GM20000 (cell line): ENCODE data around the gene TIE1.

Experiments used
- DNase-seq: peaks from one replicate; pipeline ENCODE4 v3.0.0; 2012; ENCODE audit warnings: low spot score
- TF ChIP-seq, protein P1 (sequence below): IDR thresholded peaks from 2 replicates; pipeline ENCODE4 v1.5.1; 2012; ENCODE audit warnings: mild to moderate bottlenecking, control low read depth; ENCODE audit errors: extremely low read depth, missing control alignments

Gene TIE1

DNA sequence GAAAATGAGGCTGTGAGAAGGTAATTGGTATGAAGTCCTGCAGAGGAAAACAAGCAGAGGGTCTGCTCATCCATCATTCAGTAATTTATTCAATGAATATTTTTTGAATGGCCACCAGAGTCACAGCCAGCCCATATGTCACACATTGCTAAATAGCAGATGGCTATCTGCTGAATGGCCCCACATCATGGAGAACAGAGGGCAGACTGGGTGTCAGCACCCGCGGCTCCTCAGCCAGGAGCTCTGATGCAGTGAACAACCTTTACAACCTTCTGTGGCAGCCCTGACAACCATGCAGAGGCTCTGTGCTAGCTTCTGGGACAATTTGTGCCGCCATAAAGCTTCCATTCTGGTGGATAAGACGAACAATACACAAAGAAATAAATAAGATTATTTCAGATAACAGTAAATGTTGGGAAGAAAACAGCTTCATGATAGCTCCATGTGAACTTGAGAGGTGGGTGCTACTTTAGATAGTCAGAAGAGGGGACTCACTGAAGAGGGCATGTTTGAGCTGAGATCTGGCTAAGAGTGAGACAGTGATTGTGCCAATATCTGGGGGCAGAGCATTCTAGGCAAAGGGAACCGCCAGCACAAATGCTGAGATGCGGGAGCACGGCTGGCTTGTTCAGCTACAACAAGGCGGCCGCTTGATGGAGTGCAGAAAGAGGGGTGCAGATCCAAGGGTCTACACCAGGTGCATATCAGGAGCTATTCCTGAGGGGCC lies 12.6 kb upstream of the TIE1 start:
- no peak for DNase-seq
- TF ChIP-seq, protein P1, sequence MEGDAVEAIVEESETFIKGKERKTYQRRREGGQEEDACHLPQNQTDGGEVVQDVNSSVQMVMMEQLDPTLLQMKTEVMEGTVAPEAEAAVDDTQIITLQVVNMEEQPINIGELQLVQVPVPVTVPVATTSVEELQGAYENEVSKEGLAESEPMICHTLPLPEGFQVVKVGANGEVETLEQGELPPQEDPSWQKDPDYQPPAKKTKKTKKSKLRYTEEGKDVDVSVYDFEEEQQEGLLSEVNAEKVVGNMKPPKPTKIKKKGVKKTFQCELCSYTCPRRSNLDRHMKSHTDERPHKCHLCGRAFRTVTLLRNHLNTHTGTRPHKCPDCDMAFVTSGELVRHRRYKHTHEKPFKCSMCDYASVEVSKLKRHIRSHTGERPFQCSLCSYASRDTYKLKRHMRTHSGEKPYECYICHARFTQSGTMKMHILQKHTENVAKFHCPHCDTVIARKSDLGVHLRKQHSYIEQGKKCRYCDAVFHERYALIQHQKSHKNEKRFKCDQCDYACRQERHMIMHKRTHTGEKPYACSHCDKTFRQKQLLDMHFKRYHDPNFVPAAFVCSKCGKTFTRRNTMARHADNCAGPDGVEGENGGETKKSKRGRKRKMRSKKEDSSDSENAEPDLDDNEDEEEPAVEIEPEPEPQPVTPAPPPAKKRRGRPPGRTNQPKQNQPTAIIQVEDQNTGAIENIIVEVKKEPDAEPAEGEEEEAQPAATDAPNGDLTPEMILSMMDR = no peak

DNA sequence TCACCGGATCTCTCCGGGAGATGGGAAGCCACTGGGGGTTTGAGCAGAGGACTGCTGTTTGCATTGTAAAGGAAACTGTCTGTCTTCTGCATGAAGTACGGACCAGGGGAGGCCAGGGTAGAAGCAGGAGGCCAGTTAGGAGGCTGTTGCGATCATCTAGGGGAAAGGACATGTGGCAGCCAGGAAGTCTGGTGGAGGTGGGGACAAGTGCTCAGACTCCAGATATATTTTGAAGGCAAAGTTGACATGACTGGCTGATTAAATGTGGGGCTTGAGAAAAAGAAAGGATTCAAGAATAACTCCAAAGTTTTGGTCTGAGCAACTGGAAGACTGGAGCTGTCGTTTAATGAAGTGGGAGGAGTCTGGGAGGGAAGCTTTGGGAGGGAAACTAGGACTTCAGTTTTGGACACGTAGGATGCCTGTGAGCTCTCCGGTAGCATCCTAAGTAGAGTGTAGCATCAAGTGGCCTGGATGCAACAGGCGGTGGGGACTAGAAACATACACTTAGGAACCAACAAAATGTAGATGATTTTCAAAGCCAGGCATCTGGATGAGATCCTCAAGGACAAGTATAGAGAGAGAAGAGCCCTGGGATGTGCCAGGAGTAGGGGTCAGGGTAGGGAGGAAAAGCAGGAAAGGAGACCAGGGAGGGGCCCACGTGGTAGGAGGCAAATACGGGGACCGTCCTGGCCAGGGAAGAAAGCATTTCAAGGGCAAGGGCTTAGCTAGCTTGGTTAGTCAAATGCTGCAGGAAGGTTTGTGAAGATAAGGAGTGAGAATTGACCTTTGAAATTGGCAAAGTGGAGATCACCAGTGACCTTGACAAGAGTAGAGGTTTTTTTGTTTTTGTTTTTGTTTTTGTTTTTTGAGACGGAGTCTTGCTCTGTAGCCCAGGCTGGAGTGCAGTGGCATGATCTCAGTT lies 11.7 kb upstream of the TIE1 start:
- DNase-seq = no peak
- TF ChIP-seq, protein P1 = no peak

DNA sequence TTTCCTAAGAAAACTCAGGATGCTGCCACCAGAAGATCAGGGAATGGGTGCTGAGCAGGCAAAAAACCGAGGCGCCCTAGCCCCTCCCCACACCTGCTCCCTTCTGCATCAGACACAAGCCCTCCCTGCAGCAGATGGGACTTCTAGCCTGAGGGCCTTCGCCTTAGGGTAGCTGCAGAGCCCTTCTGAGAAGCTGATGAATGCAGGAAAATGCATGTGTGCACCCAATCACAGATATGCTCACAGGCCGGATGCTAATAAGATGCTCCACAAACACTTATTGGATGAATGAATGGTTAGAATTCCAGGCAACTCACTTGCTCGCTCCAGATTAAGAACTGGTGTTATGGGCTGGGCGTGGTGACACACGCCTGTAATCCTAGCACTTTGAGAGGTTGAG lies 8.6 kb upstream of the TIE1 start:
- TF ChIP-seq, protein P1 = no peak
- DNase-seq = no peak

DNA sequence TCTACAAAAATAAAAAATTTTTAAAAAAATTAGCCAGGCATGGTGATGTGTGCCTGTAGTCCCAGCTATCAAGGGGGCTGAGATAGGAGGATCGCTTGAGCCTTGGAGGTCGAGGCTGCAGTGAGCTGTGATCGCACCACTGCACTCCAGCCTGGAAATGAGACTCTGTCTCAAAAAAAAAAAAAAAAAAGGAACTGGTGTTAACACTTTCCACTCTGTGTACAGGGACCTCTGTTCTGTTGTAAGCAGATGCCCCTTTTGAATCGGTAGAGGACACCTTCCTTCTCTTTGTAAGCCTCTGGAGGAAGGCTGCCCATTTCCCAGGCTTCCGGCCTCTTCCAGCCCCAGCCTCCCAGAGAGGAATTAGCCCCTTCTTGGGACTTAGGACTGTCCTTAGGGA lies 8.1 kb upstream of the TIE1 start:
- TF ChIP-seq, protein P1 = no peak

GRCh38 chr1:43293176-43293575 lies 7.6 kb upstream of the TIE1 start:
- no peak for DNase-seq

More for the DNA sequence above, 8.1 kb upstream of the TIE1 start:
- DNase-seq = no peak

DNA sequence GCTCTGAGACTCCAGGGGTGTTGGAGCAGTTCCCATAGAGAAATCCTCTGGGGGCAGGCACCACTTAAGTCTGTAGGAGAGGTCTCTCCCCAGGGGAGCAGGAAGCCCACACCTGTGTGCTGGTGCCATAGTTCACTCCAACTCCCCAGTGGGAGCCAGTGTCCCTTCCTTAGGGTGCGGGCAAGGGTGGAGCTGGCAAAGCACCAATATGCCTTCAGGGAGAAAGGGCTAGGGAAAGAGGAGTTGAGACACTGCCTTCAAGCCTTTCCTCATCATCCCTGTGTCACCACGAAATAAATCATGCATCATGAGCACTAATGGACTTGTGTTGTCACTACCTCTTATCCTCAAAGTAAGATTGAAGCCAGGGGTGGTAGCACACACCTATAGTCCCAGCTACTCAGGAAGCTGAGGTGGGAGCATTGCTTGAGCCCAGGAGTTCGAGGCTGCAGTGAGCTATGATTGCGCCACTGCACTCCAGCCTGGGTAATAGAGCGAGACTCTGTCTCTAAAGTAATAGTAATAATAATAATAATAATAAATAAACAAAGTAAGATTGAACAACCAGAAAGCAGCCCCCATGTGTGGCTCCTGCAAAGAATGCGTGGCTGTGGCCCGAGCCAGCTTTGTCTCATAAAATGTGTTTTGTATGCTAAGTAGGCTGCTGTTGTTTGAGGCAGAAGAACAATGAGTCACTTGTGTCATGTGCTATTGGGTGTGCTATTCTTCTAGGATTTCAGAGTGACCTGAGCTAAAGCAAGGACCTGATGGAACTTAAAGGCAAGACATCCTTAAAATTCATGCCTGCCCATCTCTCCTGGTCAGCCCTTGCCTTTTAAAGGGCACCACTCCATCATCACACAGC lies 6.7 kb upstream of the TIE1 start:
- no peak for DNase-seq
- TF ChIP-seq, protein P1 = no peak

More at GRCh38 chr1:43293176-43293575, 7.6 kb upstream of the TIE1 start:
- TF ChIP-seq, protein P1 = no peak
